Heart left ventricle (tissue), 13 donors: ENCODE measurements around the gene AFDN.

Experiments used
- CTCF ChIP-seq, 12 donors: fragments of 200-600 bp; sonication (generic) in 4 of 12; IDR thresholded peaks; one replicate each; pipeline versions ENCODE4 v1.5.0 to v1.8.0; 2018 to 2022; ENCODE audit warnings: antibody characterized with exemption in 12 of 12, mild to moderate bottlenecking in 5 of 12
- POLR2A ChIP-seq, 2 donors: fragments of 450-650 bp; IDR thresholded peaks; one replicate each; pipeline ENCODE4 v1.6.1; 2017; ENCODE audit warnings: antibody characterized with exemption in 2 of 2, mild to moderate bottlenecking in 2 of 2, moderate library complexity in 2 of 2
- donor health status: ischemic (EF 13 %, LVEDD 7.1; RV severe dilation, severe dysfunction).
- donor health status: DM: no; HTN: yes; CAD: no.
- donor health status: DM: no; HTN: no; CAD: no.
- donor health status: ischemic (EF 25% LVEDD 6.9; RV normal size, moderate dysfunction).
- donor health status: ischemic (EF 25% LVEDD 5.7; RV mildly dilated, moderate dysfunction).
- donor health status: ischemic (EF 35%, LVEDD 5.7; RV mildly dilated, moderate dysfunction).
- donor health status: nonischemic (EF 11% LVEDD 7.7; RV severe dilation, severe dysfunction).
- donor health status: DM: yes; HTN: yes; CAD: no.
- donor health status: PGD.
- donor health status: ischemic (EF 29% LVEDD 5.4; RV normal size, mild dysfunction).
- donor health status: nonischemic (EF 23%, LVEDD 6.1; RV moderate dilation, normal function).

- no peak for TF ChIP-seq POLR2A (IDR thresholded peaks at IDR 0.05)
- no peak for TF ChIP-seq CTCF (IDR thresholded peaks at IDR 0.05)
Measured at GRCh38 chr6:167819576-167819975, 7.1 kb upstream of the AFDN start.
